H1 (cell line): Measurements from ENCODE around the gene CLIC2.

Source experiments
- CEBPB ChIP-seq: IDR thresholded peaks from 2 replicates; pipeline ENCODE4 v1.6.1; 2012; ENCODE audit warnings: low read depth, low read length
- CREB1 ChIP-seq: IDR thresholded peaks from 2 replicates; pipeline ENCODE4 v1.6.1; 2012; ENCODE audit warnings: inconsistent platforms
- CTCF ChIP-seq, 3 experiments: IDR thresholded peaks; 1 replicate in 2 of 3; 2 replicates in 1 of 3; pipeline versions ENCODE4 v1.5.1 to v1.6.1; 2011; ENCODE audit warnings: low read length in 3 of 3, mild to moderate bottlenecking in 3 of 3, inconsistent platforms in 2 of 3, low read depth in 1 of 3, moderate library complexity in 1 of 3; ENCODE audit not compliant: insufficient read depth in 1 of 3; ENCODE audit errors: control extremely low read depth in 1 of 3
- EGR1 ChIP-seq: IDR thresholded peaks from 2 replicates; pipeline ENCODE4 v1.6.1; 2011; ENCODE audit warnings: low read depth, low read length, borderline replicate concordance
- EP300 ChIP-seq, 2 experiments: IDR thresholded peaks; 1 replicate in 1 of 2; 2 replicates in 1 of 2; pipeline ENCODE4 v1.6.1; 2011 to 2012; ENCODE audit warnings: low read depth in 2 of 2, low read length in 2 of 2, mild to moderate bottlenecking in 2 of 2, borderline replicate concordance in 1 of 2, inconsistent platforms in 1 of 2, moderate library complexity in 1 of 2
- EZH2 ChIP-seq: fragments of 200-600 bp; sonication (generic); IDR thresholded peaks from 2 replicates; pipeline ENCODE4 v1.7.1; 2012; ENCODE audit warnings: low read depth, mild to moderate bottlenecking, moderate library complexity, low read length, inconsistent platforms; ENCODE audit not compliant: severe bottlenecking
- GABPA ChIP-seq: IDR thresholded peaks from 2 replicates; pipeline ENCODE4 v1.6.1; 2011; ENCODE audit warnings: mild to moderate bottlenecking, low read length, moderate library complexity, borderline replicate concordance; ENCODE audit not compliant: insufficient read depth
- HDAC2 ChIP-seq, 2 experiments: fragments of 300-600 bp in 1 of 2; sonication (generic) in 1 of 2; IDR thresholded peaks; 2 replicates each; pipeline ENCODE4 v1.6.1; 2011 to 2012; ENCODE audit warnings: low read depth in 2 of 2, low read length in 2 of 2, mild to moderate bottlenecking in 2 of 2, moderate library complexity in 2 of 2, borderline replicate concordance in 1 of 2, inconsistent platforms in 1 of 2
- NANOG ChIP-seq: IDR thresholded peaks from 2 replicates; pipeline ENCODE4 v1.6.1; 2011; ENCODE audit warnings: low read length, low read depth, mild to moderate bottlenecking, inconsistent platforms; ENCODE audit not compliant: insufficient read depth, poor library complexity, severe bottlenecking
- NRF1 ChIP-seq: IDR thresholded peaks from 2 replicates; pipeline ENCODE4 v1.6.1; 2011; ENCODE audit warnings: mild to moderate bottlenecking, low read depth, low read length, improper control_type of control experiment
- POLR2A ChIP-seq, 2 experiments: IDR thresholded peaks; 1 replicate in 1 of 2; 2 replicates in 1 of 2; pipeline ENCODE4 v1.6.1; 2011; ENCODE audit warnings: low read depth in 2 of 2, low read length in 2 of 2, mild to moderate bottlenecking in 2 of 2; ENCODE audit errors: control extremely low read depth in 1 of 2
- POLR2AphosphoS5 ChIP-seq: IDR thresholded peaks from 2 replicates; pipeline ENCODE4 v1.6.1; 2011; ENCODE audit warnings: low read depth, low read length
- SP2 ChIP-seq: IDR thresholded peaks from 2 replicates; pipeline ENCODE4 v1.6.1; 2012; ENCODE audit warnings: mild to moderate bottlenecking, low read length, inconsistent platforms
- TAF1 ChIP-seq: IDR thresholded peaks from 2 replicates; pipeline ENCODE4 v1.6.1; 2011; ENCODE audit warnings: mild to moderate bottlenecking, low read depth, low read length

- TF ChIP-seq CTCF (IDR thresholded peaks at IDR 0.05; ENCODE audit: control extremely low read depth in 1 of 3, insufficient read depth in 1 of 3, low read depth in 1 of 3, low read length in 3 of 3): no peak
- no peak for TF ChIP-seq CREB1
- TF ChIP-seq SP2: no peak
- TF ChIP-seq NANOG: no peak
- no peak for TF ChIP-seq EP300 (IDR thresholded peaks at IDR 0.05; ENCODE audit: borderline replicate concordance in 1 of 2, low read depth in 2 of 2, low read length in 2 of 2)
- no peak for TF ChIP-seq POLR2A (IDR thresholded peaks at IDR 0.05; ENCODE audit: control extremely low read depth in 1 of 2, low read depth in 2 of 2, low read length in 2 of 2)
- no peak for TF ChIP-seq EZH2
- no peak for TF ChIP-seq NRF1
- TF ChIP-seq CEBPB: no peak
- TF ChIP-seq EGR1: no peak
- TF ChIP-seq POLR2AphosphoS5: no peak
- TF ChIP-seq GABPA: no peak
- TF ChIP-seq TAF1: no peak
- TF ChIP-seq HDAC2 (IDR thresholded peaks at IDR 0.05; ENCODE audit: borderline replicate concordance in 1 of 2, low read depth in 2 of 2, low read length in 2 of 2): no peak
These were observed 40.6 kb downstream of the CLIC2 start for GRCh38 chrX:155293771-155294170.
